SIG-M5 treated with dmso at 0.1 percent for 504 hours (cell line): ENCODE data around the gene CDKN2B.
"Not testable (repeated sequence)": the region's sequence is repeated elsewhere in the genome, so short reads cannot be mapped to it uniquely, and the experiment has no call there.

Source experiments
- DNase-seq: peaks from one replicate; lab custom pipeline; 2025; ENCODE audit not compliant: unreplicated experiment; lab: John Stamatoyannopoulos, UW

CDKN2B gene

DNA sequence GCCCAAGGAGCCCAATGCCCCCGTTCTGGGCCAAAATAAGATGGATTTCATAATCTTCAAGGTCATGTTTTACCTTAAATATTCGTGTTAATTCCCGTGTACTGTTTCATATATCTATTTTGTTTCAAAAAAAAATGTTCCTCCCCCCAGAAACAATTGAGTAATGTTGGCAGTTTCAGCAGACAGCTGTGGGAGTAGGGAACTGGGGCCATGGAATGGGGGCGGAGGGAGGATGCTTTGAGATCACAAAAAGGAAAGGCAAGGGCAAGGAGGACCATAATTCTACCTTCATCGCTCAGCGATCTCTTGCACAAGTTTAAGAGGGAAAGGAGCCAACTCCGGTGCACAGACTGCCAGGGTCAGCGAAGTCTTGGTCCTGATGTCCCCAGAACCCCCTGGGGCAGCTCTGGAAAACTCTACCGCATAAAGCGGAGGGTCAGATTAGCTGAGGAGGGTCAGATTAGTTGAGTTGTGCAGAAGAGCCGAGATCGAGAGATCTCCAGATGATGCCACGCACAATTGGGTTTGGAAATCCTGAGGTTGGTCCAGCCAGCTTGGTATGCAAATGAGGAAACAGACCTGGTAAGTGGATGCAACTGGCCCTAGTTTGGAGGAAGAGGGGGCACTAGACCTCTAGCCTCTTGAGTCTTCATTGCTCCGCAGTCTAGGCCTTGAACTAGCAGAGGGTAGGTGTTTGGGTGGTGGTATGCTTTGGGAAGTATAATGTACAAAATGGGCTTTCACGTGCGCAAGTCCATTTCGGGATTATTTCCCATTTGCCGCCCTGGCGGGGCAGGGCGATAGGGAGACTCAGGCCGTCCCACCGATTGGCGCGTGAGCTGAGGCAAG, 38.9 kb downstream of the CDKN2B start:
- no peak for DNase-seq

DNA sequence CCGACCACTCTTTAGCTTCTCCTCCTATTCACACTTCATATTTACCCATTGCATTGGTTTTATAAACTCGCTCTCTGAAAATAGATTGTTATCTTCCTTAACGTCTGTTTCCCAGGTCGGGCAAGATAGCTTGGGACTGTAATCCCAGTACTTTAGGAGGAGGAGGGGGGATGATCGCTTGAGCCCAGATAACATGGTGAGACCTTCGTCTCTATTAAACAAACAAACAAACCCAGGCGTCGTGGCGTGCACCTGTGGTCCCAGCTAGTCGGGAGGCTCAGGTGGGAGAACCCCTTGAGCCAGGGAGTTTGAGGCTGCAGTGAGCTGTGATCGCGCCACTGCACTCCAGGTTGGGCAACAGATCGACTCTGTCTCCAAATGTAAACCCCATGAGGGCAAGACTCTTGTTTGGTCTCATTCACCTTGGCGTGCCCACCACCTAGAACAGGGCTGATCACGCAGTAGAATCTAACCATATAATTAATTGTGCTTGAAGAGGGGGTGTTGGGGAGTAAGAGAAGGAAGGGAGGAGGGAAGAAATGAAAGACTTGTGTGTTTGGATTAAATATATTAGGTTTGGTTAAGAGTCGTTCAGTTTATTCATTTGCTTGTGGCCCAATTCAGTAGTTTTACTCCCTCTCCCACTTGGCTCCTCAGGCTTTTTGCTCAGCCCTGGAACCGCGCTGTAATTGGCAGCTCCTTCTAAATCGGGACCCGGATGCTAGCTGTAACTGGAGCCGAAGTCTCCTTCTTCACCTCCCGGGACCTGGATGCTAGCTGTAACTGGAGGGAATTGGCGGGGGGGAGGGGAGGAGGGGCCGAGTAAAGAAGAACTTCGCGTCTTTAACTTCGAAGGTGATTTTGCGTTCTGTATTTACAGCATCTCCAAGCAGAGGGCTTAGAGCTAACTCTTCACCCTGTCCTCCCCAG, 39.8 kb downstream of the CDKN2B start:
- DNase-seq: no peak

DNA sequence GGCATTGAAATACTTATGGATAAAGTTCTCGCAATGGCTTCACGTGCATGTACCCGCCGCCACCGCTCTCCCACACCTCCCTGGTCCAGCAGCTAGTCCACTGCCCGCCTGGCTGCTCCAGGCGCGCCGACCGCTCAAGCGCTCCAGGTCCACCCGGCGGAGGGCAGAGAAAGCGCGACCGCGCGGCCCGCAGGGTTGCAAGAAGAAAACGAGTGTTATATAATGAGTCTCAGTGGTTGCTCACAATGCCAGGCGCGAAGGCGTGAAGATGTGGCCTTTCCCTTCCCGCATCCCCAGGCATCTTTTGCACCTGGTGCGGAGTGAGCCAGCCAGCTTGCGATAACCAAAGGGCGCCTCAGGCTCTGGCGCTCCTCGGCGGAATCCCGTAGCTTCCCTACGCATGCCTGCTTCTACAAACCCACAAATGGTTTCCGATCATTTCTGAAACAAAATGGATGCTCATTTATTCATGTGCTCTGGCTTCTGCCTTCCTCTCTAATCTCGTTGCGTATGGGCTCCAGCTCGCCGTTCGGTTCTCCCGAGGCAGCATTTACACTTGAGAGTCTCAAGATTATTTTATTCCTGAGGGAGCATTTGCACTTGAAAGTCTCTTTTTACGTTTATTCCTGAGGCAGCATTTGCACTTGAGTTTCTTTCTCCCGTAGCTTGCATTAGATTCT, 40.6 kb downstream of the CDKN2B start:
- DNase-seq: no peak

DNA sequence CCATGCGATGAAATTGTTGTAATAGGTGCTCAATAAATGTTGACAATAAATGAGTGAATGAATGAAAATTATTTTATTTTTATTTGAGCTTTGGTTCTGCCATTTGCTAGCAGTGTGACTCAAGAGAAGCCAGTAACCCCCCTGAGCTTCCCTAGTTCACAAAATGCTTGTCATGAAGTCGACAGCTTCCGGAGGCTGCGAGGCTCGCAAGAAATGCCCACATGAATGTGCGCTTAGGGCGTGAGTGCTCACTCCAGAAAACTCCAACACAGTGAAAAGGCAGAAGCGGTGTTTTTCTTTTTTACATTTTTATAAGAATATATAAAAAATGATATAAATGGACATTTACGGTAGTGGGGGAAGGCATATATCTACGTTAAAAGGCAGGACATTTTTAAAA, 41.4 kb downstream of the CDKN2B start:
- DNase-seq: no peak

DNA sequence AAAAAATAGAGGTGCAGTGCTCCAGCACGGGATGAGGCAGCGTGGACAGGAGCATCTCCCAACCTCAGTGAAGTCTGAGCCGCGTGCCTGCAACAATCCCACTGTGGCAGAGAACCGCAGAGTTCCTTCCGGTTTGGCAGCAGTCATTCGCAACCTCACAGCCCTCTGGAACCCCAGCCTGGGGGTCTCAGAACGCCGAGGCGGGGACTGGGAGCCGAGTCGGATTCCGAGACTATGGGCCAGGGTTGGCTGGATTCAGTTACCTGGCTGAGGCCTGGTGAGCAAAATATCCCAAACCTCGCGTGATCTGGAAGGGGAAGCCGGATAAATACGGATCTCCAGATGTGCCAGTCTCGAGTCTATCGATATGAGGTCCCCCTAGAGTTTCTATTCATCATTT, 41.9 kb downstream of the CDKN2B start:
- no peak for DNase-seq

DNA sequence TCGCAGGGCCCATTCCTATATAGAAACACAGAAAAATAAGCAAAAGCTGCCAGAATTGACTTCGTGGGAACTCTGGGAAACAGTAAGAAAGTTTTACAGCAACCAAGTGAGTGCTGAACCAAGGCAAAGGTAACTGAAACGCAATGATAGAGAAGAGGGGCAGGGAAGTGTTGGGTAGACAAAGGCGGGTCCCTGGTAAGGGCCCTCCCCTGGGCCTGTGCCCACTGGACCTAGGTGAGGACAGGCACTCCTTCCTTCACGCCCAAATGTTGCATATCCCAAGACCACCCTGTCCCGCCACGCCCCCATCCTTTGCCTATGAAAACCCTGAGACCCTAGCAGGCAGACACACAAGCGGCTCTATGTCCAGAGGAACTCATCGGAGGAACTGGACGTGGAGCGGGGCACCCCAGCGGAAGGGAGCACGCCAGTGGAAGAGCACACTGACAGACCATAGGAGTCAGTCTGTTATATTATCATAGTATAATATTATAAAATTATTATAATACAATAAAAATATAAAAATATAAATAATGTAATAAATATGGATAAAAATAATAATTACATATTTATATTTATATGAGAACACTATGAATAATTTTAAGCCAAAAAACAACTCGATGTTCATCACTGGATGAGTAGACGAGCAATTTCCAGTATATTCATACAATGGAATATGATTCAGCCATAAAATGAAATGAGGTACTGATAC, 42.8 kb downstream of the CDKN2B start:
- DNase-seq: no peak

DNA sequence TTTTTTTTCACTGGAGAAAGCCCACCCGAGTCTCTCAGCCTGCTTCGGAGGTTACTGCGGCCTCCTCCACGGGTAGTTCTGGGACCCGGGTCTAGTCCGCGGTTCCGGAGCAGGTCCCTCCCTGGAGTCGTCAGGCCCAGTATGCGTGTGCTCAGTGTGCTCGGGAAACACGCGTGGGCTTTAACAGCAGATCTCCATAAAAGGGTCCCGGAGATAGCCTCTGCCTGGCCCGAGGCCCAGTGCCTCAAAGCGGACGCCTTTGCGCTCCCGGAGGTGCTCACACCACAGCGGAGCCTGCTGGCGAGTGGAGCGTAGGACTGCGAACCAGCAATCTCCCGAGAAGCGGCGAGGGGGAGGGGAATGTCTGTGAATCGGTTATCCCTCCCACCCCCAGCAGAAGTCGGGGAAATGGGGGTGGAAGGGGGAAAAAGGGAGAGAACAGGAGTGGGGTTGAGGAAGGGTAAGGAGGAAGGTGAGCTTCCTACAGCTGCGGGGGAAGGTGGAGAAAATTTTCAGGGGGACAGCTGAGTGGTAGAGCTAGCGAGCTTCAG, 43.6 kb downstream of the CDKN2B start:
- DNase-seq: no peak

DNA sequence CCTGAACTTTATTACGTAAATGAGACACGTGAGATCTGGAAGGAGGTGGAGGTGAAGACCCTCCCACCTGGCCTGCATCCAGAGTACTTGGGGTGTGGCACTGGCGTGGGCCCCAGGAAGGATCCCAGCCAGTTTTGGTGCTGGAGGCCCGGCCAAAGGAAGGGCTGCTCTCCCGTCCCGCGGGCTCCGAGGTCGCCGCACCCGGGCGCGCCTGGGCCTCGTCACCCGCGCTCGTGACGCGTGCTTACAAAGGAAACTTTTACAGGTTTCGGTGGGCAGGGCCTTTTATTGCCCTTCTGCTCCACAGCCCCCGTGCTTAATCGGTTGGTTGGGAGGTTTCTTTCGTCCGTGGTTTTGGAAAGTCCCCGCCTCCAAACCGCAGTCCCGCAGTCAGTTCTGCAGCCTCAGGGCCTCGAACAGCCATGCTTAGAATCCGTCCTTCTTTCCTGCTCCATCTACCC, 44.1 kb downstream of the CDKN2B start:
- no peak for DNase-seq

DNA sequence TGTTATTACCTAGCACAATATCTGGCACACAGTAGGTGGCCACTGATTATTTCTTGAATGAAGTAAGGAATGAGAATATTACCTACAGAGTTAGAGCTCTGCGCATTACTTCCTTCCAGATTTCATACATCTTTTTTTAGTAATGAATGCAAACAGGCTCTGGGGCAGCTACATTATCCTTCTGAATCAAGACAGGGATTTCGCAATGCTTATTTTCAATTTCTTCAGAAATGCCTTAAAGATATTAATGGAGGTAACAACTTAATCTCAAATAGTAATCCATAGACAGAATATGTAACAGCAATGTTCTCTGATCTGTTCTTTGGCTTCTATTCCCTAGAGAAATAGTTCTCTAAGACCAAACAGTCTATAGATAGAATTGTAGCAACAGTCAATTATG, 47.5 kb downstream of the CDKN2B start:
- no peak for DNase-seq

DNA sequence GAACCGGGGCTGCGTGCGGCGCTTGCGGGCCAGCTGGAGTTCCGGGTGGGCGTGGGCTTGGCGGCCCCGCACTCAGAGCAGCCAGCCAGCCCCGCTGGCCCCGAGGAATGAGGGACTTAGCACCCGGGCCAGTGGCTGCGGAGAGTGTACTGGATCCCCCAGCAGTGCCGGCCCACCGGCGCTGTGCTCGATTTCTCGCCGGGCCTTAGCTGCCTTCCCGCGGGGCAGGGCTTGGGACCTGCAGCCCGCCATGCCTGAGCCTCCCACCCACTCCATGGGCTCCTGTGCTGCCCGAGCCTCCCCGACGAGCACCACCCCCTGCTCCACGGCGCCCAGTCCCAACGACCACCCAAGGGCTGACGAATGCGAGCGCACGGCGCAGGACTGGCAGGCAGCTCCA, 49.8 kb downstream of the CDKN2B start:
- DNase-seq: not testable (repeated sequence)

DNA sequence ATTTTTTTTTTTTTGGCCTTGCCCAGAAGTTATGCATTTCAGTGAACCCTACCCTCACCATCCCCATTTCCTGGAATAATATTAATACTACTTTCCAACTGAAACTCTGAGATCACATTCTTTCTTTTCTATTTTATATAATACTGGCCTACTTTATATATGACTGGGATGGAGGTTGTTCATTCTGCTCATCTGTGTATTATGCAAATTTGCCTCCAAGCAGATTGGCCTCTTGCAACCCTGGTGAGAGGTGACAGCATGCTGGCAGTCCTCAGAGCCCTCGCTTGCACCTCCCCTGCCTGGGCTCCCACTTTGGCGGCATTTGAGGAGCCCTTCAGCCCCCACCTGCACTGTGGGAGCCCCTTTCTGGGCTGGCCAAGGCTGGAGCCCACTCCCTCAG, 50.3 kb downstream of the CDKN2B start:
- DNase-seq: no peak
